NB4 (cell line): ENCODE results near the gene CHCHD4.

Experiments used
- CTCF ChIP-seq: IDR thresholded peaks from one replicate; pipeline ENCODE4 v1.5.1; 2012; ENCODE audit warnings: low read depth, low read length
- MAX ChIP-seq: IDR thresholded peaks from 2 replicates; pipeline ENCODE4 v1.6.1; 2011; ENCODE audit warnings: low read depth, low read length

- TF ChIP-seq CTCF (no peak), MAX (no peak)
Measured at GRCh38 chr3:14169871-14170270, 45.2 kb upstream of the CHCHD4 start.
